HG03025 (cell line): ENCODE measurements around the gene TLNRD1.

ENCODE experiments used
- ATAC-seq: cut with Tn5 transposase; IDR thresholded peaks from one replicate; pipeline ENCODE4 v1.9.1; 2021; ENCODE audit warnings: mild to moderate bottlenecking, moderate library complexity; ENCODE audit not compliant: unreplicated experiment, low FRiP score

The TLNRD1 gene

DNA sequence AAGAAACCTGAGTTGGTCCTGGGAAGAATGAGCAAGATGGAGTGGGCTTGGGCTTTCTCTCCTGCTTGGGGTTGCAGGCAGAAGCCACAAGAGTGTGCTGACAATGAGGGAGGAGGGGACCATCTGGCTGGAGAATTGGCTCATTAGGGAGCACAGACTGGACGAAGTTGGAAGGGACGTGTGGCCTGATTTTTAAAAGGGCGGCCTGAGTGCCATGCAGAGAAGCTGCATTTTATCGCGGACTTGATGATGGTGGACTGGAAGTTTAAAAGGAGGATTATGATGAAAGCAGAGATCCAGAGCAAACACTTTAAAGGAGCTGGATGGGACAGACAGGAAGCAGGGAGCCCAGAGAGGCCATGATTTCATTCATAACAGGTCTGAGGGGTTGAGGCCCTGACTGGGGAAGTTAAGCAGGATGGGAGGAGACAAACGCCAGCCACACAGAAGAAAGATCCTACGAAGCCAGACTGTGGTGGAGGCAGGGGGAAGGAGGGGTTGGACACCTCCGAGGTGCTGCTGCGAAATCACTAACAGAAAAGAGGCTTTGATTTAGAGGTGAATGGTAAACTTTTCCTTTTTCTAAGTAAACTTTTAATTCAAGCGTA is 23.6 kb downstream of the TLNRD1 start:
- peak; percentile 3 for ATAC-seq

DNA sequence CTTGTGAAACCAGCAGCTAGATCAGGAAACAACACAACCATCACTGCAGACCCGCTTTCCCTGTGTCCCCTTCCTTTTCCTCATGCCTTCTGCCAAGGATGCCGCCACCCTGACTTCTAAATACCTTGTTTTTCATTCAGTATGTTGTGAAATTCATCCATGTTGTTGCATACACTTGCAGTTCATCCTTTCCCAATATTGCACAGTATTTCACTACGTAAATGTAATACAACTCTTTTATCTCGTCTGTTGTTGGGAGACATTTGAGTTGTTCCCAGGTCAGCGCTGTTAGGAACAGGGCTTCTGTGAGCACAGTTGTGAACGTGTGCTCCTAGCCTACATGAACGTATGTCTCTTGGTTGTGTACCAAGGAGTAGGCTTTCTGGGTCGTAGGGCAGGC is 24.2 kb downstream of the TLNRD1 start:
- ATAC-seq, result no peak

- ATAC-seq, result no peak
Observed at GRCh38 chr15:81025721-81026370, 25.1 kb downstream of the TLNRD1 start.

DNA sequence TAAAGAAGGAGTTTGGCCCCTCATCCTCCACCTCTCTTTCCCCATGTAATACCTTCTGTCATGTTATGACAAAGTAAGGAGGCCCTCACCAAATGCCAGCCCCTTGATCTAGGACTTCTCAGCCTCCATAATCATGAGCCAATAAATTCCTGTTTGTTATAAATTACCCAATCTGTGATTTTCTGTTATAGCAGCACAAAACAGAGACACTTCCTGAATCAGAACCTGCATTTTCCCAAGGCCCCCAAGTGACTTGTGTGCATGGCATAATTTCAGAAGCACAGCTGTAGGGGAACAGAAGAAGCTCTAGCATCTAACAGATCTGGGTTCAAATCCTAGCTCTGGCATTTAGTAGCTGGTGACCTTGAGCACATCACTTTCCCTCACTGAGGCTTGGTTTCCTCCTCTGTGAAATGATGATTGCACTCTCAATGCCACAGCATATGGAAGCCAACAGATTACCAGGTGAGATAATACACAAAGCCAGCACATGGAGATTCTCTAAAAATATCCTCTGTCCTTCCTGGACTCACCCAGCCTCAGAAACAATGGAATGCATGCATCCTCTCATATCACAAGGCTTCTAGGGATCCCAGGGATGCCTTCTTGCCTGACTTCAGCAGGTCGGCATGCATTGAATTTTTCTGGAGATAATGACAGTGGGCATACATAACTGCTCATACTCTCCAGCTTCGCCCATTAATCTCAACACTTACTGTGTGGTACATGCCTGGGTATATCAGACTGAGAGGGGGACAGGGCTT is 26.3 kb downstream of the TLNRD1 start:
- no peak for ATAC-seq

DNA sequence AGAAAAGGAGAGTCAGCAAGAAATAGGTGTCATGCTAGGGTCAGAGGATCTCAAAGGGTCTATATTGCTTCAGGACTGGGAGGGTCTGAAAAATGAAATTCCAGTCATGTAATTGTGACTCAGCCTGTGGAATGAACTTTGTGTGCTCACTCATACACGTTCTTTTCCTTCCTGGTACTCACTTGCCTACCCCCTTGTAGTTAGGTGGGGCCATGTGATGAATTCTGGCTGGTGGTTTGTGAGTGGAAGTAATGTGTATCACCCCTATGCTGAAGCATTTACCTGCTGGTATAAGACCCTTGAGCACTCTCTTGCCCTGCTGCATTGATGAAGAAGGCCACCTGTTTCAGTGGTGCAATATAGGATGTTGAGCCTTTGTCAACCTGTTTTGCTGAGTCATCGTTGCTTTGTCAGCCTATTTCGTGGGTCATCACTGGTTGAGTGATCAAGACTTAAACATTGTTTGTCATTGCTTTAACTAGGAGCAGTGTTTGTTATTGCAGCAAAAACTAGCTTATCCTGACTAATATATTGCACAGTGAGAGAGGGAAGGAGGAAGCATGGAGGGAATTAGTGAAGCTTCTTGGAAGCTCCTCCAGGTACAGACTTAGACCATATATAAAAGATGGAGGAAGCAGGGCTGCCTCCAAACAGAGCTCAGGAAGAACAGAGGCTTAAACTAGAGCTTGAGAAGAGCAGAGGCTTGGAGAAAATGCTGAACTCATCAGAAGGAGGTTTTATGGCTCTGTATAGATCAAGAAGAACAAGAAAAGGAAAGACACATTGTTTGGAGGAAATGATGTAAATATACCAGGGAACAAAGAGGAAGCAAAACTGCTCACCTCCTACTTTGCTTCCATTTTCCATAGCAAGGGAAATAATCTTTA is 28.9 kb downstream of the TLNRD1 start:
- ATAC-seq, result no peak

DNA sequence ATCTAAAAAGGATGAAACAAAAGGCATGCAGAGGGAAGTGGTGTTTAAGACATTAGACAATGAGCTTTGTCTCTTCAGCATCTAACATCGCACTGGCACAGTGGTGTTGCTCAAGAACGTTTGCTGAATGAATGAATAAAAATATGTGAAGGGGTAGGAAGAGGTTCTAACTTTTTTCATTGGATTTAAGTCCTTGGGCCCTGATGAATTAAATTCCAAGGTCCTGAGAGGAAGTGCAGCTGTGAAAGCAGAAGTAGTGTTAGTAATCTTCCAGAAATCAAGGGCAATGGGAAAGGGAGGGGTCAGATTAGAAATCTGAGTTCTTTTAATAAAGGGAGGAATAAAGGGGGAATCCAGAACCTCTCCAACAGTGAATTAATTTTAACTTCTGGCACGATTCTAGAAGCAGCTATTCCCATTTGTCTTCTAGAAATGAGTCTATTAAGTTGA is 29.6 kb downstream of the TLNRD1 start:
- no peak for ATAC-seq

DNA sequence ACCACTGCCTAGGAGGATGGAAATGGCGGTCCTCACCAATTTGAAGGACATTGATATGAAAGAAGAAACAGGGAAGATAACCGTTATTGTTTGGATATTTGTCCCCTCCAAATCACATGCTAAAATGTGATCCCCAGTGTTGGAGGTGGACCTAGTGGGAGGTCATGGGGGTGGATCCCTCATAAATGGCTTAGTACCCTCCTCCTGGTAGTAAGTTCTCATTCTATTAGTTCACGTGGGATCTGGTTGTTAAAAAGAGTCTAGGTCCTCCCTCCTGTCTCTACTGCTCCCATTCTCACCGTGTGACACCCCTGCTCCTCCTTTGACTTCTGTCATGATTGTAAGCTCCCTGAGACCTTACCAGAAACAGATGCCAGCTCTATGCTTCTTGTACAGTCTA is 30.5 kb downstream of the TLNRD1 start:
- no peak for ATAC-seq

- ATAC-seq, result no peak
Observed at GRCh38 chr15:81032355-81032754, 31.6 kb downstream of the TLNRD1 start.

- ATAC-seq, result no peak
Observed at GRCh38 chr15:81032818-81033217, 32.1 kb downstream of the TLNRD1 start.

- no peak for ATAC-seq
Observed at GRCh38 chr15:81033508-81033907, 32.8 kb downstream of the TLNRD1 start.

DNA sequence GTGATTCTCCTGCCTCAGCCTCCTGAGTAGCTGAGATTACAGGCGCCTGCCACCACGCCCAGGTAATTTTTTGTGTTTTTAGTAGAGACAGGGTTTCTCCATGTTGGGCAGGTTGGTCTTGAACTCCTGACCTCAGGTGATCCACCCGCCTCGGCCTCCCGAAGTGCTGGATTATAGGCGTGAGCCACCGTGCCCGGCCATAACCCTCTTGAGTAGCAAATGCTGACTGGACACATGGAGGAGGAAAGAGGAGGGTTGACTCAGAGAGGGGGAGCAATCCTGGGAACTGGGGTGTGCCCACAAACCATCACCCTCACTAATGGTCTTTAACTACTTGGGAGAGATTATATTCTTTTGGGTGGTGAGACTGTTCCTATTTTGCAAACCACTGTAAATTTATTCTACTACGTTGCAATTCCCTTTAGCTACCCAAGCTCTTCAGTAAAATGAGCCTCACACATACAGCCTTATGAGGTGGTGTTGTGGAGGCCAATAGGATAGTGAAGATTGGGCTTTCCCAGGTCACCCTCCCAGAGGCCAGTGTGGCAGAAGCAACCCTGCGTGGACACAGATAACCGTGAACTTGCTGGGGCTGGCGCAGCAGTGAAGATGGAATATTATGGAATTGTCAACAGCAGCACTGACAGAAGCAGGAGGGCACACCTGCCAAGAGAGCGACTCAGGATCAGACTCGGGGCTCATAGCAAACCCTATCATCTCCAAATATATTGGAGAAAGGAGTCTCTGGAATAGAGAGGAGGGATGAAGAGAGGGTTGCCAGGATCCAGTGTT is 37.4 kb downstream of the TLNRD1 start:
- ATAC-seq, result no peak

DNA sequence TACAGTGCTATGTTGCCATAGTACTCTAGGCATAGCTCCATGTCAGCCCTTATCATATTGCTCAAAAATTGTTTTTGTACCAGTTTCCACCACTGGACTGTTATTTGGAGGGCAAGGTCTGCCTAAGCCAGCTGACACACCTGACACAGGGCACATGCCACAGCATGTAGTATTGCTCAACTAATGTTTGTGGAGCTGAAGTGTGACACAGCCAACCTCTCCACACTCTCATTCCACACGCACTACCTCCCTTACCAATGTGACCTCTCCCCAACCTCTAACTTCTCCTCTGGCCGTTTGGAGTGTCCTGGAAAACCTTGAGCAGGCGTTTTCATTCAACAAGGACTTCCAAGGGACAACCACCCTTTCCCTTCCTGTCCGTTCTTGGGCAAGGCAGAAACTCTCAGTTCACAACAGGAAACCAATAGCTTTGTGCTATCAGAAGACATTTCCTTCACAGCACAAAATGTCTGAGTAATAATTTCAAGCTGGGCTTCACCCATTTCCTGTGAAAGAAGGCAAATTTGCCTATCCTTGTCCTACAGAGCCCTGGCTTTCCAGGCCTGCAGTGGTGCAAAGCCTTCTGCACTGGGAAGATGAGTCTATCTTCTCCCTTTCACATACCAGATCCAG is 38.4 kb downstream of the TLNRD1 start:
- ATAC-seq, result no peak

- ATAC-seq, result no peak
Observed at GRCh38 chr15:81040757-81041156, 40.0 kb downstream of the TLNRD1 start.

DNA sequence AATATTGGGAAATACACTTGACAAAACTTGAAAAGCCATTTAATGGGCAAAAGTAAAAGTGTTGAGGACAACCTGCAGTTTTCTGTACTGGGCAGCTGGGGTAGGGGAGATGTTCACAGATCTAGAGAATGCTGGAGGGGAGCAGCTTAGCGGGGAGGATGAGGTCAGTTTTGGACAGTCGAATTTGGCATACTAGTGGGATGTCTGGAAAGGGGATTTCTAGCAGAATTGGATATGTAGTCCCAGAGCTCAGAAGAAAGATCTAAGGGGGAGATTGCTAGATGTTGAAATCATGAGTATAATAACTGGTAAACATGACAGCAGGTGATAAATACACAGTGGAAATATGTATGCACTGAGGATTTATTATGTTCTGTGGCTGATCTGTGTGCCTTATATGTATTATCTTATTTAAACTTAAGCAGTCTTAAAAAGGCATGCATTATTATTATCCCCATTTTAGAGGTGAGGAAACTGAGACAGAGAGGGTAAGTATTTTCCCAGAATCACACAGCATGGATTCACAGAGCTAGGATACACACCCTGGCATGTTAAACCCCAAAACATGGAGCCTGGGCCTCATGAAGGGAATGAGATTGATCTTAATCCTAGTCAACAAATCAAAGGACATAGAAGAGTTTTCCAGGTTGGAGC is 42.7 kb downstream of the TLNRD1 start:
- ATAC-seq, result no peak

DNA sequence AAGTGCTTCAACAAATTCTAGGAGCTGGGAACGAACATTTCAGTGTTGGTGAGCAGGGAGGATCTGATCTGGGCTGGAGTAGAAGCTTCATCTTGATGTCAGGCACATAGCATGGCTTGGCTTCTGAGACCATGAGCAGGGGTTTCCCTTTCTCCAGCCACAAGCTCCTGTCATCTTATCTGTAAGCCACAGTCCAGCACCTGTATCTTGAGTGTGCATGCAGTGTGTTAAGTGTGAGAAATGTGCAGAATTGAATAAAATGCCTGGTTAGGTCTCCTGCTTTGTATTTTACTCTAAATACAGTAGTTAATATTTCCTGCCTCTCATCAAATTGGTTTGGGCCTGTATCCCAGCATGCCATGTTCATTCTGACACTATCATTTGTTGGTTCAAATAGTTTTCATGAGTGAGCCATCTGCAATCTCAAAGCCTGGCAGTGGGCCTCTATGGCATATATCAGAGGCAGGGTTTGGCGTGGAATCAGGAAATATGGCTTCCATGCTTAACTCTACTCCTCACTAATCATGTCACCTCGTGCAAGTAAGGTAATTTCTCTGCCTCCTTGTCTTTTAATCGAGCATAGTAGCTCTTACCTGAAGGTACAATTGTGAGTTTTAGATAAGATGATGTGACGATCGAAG is 43.3 kb downstream of the TLNRD1 start:
- no peak for ATAC-seq

DNA sequence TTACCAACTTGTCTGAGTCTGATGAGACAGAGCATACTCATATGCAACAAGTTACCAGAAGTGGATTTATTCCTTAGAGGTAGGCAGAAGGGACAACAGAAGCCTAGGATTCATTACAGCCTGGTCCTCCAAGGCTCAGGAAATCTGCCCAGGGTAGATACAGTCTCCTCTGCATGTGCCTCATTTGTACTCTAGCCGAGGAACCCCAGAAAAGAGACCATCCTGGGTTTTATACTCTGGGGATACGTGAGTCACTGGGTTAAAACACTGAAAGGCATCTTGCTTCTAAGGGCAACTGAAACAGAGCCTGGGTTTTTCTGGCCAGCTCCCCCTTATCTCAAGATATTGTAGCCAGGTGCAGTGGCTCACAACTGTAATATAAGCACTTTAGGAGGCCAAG is 45.6 kb downstream of the TLNRD1 start:
- ATAC-seq, result no peak

- no peak for ATAC-seq
Observed at GRCh38 chr15:81047928-81048327, 47.2 kb downstream of the TLNRD1 start.

DNA sequence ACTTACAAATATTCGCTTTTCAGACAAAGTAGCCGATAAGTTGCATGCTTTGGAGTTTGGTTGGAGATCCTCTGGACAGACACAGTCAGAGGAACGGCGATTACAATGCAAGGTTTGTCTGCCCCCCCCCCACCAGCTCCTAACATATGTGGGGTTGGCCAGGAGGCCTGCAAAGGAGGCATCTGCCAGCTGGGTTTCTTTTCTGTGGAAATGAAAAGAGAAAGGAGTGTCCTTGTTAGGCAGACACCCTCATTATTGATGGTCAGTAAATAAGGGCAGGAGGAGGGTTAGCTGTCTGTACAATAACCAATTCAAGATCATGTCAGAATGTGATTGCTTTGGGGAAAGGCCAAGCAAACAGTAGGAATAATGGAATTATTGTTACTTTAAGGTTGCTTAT is 49.1 kb downstream of the TLNRD1 start:
- ATAC-seq, result no peak

DNA sequence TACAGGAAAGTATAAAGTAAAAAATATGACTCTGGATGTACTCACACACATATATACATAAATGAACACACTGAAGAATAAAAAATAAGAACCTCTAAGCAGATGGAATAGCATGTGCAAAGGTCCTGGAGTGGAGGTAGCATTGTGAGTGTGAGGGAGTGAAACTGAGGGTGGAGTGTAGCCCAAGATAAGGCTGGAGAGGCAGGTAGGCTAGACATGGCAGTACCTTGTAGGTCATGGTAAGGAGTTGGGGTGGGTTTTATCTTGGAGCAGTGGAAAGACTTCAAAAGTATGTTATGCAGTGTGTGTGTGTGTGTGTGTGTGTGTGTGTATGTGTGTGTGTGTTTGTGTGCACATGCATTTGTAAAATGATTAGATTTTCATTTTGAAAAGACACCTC is 49.5 kb downstream of the TLNRD1 start:
- no peak for ATAC-seq
